Right forelimb (tissue), 1 donor: ENCODE data around the gene ACE.

Experiments
- DNase-seq: peaks from one replicate; pipeline ENCODE4 v3.0.0-alpha.2; 2018

Gene ACE

DNA sequence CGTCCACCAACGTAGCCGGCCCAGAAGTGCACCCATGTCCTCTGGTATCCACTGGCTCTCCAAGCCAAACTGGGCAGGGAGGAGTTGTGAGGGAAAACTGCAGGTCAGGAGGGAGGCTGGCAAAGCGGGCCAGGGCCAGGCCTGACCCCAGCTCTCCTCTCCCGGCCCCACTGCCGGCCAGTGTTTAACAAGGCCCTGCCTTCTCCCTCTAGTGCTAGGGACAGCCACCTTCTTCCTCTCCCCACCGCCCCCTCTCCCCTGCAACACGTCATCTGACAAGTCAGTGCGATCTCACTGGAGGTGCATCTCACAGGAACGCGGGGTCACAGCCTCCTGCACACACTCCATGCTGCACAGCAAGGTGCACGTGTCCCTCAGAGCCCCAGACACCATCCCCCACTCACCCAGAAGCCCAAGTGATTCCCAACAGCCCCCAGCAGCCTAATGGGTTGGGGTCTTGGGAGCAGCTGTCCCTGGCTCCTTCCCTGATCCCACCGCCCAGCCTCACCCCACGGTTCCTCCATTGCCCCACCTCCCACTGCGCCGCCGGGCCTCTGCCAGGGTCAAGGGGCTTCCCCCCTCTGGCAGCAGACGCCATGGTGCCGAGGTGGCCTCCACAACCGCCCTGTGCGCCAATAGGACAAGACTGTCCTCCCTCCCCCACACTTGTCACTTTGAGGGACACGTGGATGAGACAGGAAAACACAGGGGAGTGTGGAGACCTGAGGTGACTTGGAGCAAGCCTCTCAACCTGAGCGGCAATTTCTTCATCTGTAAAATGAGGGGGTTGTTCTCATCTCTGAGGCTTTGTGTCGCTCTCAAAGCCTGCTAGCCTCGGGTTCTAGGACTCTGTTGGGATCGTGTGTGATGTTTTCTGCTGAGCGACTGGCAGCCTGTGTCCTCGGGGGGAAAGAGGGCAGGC is 1.1 kb upstream of the ACE start:
- no peak for DNase-seq

DNA sequence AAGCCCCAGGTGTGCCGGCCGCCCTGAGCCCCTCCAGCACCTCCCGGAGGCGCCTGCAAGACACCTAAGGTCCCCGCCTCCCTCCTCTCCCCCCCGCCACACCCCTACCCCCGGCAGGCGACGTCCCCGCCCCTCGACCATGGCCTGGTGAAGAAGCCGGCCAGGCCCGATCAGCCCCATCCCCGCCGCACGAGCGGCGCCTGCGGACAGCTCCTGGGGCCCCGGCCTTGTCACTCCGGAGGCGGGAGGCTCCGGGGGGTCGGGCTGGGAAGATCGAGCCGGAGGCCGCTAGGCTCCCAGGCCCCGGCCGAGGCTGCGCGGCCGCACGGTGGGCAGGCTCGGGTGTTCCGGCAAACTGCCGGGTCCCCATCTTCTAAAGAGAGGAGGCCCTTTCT is 405 bp upstream of the ACE start:
- DNase-seq, result no peak

DNA sequence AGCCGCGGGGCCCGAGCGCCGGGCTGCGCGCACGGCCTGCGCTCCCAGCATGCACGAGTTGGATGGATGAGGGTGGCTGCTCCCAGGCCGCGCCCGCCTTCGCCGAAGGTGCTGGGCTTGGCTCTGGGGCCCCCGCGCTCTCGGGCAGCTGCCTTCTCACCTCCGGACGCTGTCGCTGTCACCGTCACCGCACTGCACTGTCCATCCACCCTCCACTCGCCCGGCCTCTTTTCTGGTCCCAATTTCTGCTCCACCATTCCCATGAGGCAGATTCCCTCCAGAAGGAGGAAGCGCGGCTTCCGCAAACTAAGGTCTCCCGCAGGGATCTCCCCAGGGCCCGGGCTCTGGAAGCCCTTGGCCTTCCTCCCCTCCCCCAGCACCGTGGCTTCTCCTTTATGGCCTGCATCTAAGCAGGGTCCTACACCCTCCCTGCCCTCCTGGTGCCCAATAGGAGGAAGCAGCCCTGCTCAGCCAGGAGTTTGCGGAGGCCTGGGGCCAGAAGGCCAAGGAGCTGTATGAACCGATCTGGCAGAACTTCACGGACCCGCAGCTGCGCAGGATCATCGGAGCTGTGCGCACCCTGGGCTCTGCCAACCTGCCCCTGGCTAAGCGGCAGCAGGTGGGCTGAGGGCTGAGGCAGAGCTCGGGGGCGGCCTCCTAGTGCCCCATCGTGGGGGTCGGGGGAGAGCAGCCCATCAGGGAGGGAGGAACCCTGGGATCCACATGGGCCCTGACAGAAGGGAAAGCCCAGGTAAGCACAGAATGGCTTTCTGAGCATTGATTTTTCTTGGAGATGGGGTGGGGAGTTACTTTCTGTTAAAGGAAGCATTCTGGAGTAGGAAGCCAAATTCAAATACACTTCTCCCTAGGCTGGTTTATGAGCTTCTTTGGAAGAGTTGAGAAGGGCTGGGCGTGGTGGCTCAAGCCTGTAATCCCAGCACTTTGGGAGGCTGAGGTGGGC is 899 bp downstream of the ACE start:
- DNase-seq, result no peak

- peak; percentile 69 for DNase-seq
Measured at GRCh38 chr17:63478814-63479494, 2.1 kb downstream of the ACE start.

- DNase-seq, result no peak
Measured at GRCh38 chr17:63479495-63480184, 2.8 kb downstream of the ACE start.

- DNase-seq, result no peak
Measured at GRCh38 chr17:63480192-63480784, 3.4 kb downstream of the ACE start.

- no peak for DNase-seq
Measured at GRCh38 chr17:63480826-63481487, 4.1 kb downstream of the ACE start.

- no peak for DNase-seq
Measured at GRCh38 chr17:63481488-63481870, 4.6 kb downstream of the ACE start.

DNA sequence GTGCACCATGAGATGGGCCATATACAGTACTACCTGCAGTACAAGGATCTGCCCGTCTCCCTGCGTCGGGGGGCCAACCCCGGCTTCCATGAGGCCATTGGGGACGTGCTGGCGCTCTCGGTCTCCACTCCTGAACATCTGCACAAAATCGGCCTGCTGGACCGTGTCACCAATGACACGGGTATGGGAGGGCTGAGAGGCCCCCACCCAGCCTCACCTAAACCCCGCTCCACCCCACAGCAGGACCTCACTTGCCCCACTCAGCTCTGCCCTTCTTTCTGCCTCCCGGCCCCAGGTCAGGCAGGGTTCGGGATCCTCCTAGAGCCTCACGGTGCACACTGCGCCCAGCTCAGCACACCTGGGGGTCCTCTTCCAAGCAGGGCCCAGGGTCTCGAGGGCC is 5.6 kb downstream of the ACE start:
- no peak for DNase-seq

GRCh38 chr17:63483038-63483437 is 6.2 kb downstream of the ACE start:
- no peak for DNase-seq

DNA sequence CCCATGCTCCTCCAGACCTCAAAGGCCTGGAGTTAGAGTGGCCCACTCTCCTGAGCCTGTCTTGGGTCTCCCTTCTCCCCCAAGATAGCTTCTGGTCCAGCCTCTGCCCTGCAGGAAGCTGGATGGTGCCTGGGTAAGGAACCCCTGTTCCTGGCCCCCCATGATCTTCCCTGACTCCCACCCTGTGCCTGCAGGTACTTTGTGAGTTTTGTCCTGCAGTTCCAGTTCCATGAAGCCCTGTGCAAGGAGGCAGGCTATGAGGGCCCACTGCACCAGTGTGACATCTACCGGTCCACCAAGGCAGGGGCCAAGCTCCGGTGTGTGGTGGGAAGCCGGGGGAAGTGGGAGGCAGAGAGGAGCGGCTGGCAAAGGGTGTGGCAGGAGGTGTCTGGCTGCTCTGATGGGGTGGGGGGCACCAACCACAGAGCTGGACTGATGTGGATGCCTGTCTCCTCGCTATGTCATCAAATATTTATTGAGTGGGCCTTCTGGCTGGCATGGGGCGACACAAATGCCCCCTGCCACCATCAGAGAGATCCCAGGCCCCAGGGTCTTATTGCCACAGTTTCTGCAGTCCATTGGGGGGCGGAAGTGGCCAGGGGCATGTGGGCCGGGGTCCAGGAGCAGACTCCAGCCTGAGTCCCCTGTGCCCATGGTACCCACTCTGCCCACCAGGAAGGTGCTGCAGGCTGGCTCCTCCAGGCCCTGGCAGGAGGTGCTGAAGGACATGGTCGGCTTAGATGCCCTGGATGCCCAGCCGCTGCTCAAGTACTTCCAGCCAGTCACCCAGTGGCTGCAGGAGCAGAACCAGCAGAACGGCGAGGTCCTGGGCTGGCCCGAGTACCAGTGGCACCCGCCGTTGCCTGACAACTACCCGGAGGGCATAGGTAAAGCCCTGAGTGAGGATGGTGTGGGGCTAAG is 7.1 kb downstream of the ACE start:
- no peak for DNase-seq

- DNase-seq, result no peak
Measured at GRCh38 chr17:63486317-63487013, 9.6 kb downstream of the ACE start.

- no peak for DNase-seq
Measured at GRCh38 chr17:63487014-63487339, 10.1 kb downstream of the ACE start.

GRCh38 chr17:63488851-63489250 is 12.0 kb downstream of the ACE start:
- DNase-seq, result no peak

- no peak for DNase-seq
Measured at GRCh38 chr17:63489291-63489690, 12.4 kb downstream of the ACE start.

DNA sequence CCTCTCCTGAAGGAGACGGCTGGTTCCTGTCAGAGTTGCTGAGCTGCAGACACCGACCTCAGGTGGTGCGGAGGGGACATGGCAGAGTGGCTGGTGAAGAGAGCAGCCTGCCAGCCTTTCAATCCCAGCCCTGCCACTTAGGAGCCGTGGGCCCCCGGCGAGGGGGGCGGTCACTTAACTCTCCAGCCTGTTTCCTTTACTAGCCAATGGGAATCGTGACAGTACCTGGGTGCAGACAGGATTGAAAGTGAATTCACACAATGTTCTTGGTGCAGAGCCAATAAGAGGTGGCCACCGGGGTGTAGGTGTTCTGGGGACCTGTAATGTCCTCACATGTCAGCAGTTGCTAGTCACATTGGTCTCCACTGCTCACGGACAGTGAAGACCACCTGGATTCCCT is 13.5 kb downstream of the ACE start:
- no peak for DNase-seq

- no peak for DNase-seq
Measured at GRCh38 chr17:63490858-63491400, 14.1 kb downstream of the ACE start.

GRCh38 chr17:63491413-63491812 is 14.6 kb downstream of the ACE start:
- no peak for DNase-seq

DNA sequence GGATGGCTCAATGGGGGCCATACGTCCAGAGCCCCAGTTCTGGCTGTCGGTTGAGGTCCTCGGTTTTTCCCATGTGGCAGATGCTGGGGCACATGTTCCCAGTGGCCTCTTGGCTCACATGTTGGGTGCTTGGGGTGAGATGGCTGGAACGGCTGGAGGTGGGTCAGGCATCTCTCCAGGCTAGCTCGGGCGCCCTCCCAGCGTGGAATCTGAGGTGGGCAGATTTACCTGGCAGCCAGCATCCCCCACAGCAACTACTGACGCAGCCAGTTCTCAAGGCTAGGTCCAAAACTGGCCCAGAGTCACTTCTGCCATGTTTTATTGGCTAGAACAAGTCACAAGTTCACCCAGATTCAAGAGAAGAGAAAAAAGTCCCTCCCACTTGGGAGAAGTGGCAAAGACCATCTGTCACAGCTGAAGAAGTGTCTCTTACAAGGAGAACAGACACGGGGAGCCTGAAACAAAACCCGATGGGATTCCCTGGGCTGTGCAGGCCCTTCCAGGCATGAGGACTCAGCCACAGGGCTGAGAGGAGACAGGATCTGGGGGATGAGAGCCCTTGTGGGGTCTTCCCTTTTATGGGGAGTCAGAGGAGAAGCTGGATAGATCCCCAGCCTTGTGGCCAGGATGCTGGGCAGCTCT is 15.2 kb downstream of the ACE start:
- no peak for DNase-seq
